ENCODE results near the gene NFATC3. TPM values are rescaled to one million over a fixed set of nuclear protein-coding genes. Genes with fewer than 3 reads are reported as not detected.
A peak's percentile ranks its signal among the peaks of the same experiment; 100 is the strongest.
"Not testable (repeated sequence)": the region's sequence is repeated elsewhere in the genome, so short reads cannot be mapped to it uniquely, and the experiment has no call there.

NFATC3 gene
- total RNA-seq, 2 experiments from 2014 or later: 84.8 to 94.4 TPM

DNA sequence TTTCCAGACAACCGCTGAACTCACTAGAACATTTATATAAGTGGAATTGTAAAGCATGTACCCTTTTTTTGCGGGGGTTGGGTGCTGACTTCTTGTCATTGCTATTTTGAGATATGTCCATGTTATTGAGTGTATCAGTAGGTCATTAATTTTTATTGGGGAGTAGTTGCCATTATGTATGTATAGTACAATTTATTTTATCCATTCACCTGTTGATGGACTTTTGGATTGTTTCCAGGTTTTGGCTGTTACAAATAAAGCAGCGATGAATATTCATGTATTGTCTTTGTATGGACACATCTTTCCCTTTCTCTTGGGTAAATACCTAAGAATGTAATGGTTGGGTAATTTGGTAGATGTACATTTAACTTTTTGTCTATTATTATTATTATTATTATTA lies 12.7 kb downstream of the NFATC3 start:
- Histone ChIP-seq H3K27ac (ENCODE audit: low read depth in 1 of 2, low read length in 2 of 2) (no peak overlapping the region), H3K27me3 (ENCODE audit: control insufficient read depth in 1 of 2, insufficient read depth in 2 of 2, low read length in 2 of 2) (no peaks in the 10 kb centered on the region), H3K9me3 (ENCODE audit: control insufficient read depth in 1 of 2, insufficient read depth in 1 of 2, low read length in 2 of 2) (no peaks in the 10 kb centered on the region), H3K36me3 (ENCODE audit: insufficient read depth, low read length) (no peaks in the 10 kb centered on the region), H3K4me3 (ENCODE audit: low read length) (no peak overlapping the region), H3K4me1 (ENCODE audit: insufficient read depth, low read length) (peaks cover 52% of the 10 kb centered on the region)
- CTCF ChIA-PET: interaction anchor here (0.7 to 1.0 kb wide), 2 partner anchors 22 to 197 kb away, joined by 4 read pairs; no protein-coding TSS in a partner anchor
- intact Hi-C loops (cut with DNase I, micrococcal nuclease): loop anchor here in 1 of 2 experiments (5.0 kb wide), 1 partner anchor 34 kb away; no protein-coding TSS in a partner anchor
- TF ChIP-seq, protein P1, sequence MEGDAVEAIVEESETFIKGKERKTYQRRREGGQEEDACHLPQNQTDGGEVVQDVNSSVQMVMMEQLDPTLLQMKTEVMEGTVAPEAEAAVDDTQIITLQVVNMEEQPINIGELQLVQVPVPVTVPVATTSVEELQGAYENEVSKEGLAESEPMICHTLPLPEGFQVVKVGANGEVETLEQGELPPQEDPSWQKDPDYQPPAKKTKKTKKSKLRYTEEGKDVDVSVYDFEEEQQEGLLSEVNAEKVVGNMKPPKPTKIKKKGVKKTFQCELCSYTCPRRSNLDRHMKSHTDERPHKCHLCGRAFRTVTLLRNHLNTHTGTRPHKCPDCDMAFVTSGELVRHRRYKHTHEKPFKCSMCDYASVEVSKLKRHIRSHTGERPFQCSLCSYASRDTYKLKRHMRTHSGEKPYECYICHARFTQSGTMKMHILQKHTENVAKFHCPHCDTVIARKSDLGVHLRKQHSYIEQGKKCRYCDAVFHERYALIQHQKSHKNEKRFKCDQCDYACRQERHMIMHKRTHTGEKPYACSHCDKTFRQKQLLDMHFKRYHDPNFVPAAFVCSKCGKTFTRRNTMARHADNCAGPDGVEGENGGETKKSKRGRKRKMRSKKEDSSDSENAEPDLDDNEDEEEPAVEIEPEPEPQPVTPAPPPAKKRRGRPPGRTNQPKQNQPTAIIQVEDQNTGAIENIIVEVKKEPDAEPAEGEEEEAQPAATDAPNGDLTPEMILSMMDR (IDR thresholded peaks at IDR 0.05): no peak
- Mint-ChIP-seq H3K27ac (peak overlapping the region; percentile 33), H3K36me3 (ENCODE audit: low read depth) (peaks cover 33% of the 10 kb centered on the region), H3K4me1 (ENCODE audit: low read depth) (peaks cover 88% of the 10 kb centered on the region), H3K9me3 (no peaks in the 10 kb centered on the region), H3K27me3 (no peaks in the 10 kb centered on the region), H3K4me3 (peak overlapping the region; percentile 26)
- POLR2A ChIA-PET: interaction anchor here (1.0 kb wide), 1 partner anchor 13 kb away, joined by 3 read pairs; the partner anchor contains the start of gene NFATC3
- ATAC-seq (ENCODE audit: poor library complexity): no peak
- DNase-seq: no peak

DNA sequence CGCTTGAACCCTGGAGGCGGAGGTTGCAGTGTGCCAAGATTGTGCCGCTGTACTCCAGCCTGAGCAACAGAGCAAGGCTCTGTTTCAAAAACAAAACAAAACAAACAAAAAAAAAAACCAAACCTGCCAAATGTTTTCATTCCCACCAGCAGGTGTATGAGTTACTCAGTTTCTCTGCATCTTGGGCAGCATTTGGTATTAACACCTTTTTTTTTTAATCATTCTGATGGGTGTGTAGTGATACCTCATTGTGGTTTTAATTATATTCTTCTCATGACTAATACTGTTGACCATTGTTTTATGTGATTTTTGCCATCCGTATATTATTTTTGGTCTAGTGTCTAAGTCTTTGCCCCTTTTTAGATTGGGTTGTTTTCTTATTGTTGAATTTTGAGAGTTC lies 15.3 kb downstream of the NFATC3 start:
- Mint-ChIP-seq H3K36me3 (ENCODE audit: low read depth) (peaks cover 45% of the 10 kb centered on the region), H3K4me3 (no peak overlapping the region), H3K4me1 (ENCODE audit: low read depth) (peaks cover 89% of the 10 kb centered on the region), H3K27me3 (no peaks in the 10 kb centered on the region), H3K27ac (peak overlapping the region; percentile 63), H3K9me3 (peaks cover 2% of the 10 kb centered on the region)
- ATAC-seq (ENCODE audit: poor library complexity) (no peak), DNase-seq (no peak)
- POLR2A ChIA-PET: no interaction called here
- intact Hi-C loops (cut with DNase I, micrococcal nuclease): no loop called here
- Histone ChIP-seq H3K27ac (ENCODE audit: low read depth in 1 of 2, low read length in 2 of 2) (no peak overlapping the region), H3K36me3 (ENCODE audit: insufficient read depth, low read length) (no peaks in the 10 kb centered on the region), H3K4me1 (ENCODE audit: insufficient read depth, low read length) (peaks cover 46% of the 10 kb centered on the region), H3K4me3 (ENCODE audit: low read length) (no peak overlapping the region), H3K9me3 (ENCODE audit: control insufficient read depth in 1 of 2, insufficient read depth in 1 of 2, low read length in 2 of 2) (peaks cover 0 to 9% of the 10 kb centered on the region in 2 experiments), H3K27me3 (ENCODE audit: control insufficient read depth in 1 of 2, insufficient read depth in 2 of 2, low read length in 2 of 2) (no peaks in the 10 kb centered on the region)
- CTCF ChIA-PET: interaction anchor here (0.7 to 0.8 kb wide), 2 partner anchors 9 to 29 kb away, joined by 3 read pairs; no protein-coding TSS in a partner anchor
- TF ChIP-seq, protein P1 (IDR thresholded peaks at IDR 0.05): no peak

DNA sequence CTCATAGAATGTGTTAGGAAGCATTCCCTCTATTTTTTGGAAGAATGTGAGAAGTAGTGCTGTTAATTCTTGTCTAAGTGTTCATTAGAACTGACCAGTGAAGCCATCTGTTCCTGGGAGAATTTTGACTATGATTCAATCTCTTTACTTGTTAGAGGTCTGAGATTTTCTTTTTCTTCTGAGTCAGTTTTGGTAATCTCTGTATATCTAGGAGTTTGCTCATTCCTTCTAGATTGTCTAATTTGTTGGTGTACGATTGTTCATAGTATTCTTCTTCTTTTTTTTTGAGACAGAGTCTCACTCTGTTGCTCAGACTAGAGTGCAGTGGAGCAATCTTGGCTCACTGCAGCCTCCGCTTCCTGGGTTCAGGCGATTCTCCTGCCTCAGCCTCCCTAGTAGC lies 20.4 kb downstream of the NFATC3 start:
- CTCF ChIA-PET: no interaction called here

DNA sequence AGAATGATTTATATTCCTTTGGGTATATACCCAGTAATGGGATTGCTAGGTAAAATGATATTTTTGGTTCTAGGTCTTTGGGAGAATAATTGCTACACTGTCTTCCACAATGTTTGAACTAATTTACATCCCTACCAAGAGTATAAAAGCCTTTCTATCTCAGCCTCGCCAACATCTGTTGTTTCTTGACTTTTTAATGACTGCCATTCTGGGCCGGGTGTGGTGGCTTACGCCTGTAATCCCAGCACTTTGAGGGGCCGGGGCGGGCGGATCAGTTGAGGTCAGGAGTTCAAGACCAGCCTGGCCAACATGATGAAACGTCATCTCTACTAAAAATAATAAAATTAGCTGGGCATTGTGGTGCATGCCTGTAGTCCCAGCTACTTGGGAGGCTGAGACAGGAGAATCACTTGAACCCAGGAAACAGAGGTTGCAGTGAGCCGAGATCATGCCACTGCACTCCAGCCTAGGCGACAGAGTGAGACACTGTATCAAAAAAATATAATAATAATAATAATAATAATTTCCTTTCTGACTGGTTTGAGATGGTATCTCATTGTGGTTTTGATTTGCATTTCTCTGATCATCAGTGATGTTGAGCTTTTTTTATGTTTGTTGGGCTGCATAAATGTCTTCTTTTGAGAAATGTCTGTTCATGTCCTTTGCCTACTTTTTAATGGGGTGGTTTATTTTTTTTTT lies 22.2 kb downstream of the NFATC3 start:
- ChIA-PET CTCF (interaction anchor here (1.0 kb wide), 1 partner anchor 14 kb away, joined by 3 read pairs; no protein-coding TSS in a partner anchor), POLR2A (interaction anchor here (1.2 kb wide), 1 partner anchor 11 kb away, joined by 4 read pairs; no protein-coding TSS in a partner anchor)
- peaks cover 63% of the 10 kb centered on the region for H3K36me3 Mint-ChIP-seq (ENCODE audit: low read depth)
- ATAC-seq (ENCODE audit: poor library complexity): peak; percentile 14
- peak overlapping the region; percentile 30 for H3K4me3 Mint-ChIP-seq
- peaks cover 89% of the 10 kb centered on the region for H3K4me1 Mint-ChIP-seq (ENCODE audit: low read depth)
- H3K27me3 ChIP-seq (ENCODE audit: control insufficient read depth in 1 of 2, insufficient read depth in 2 of 2, low read length in 2 of 2); intact Hi-C loops (cut with DNase I, micrococcal nuclease); H3K4me3 ChIP-seq (ENCODE audit: low read length); H3K36me3 ChIP-seq (ENCODE audit: insufficient read depth, low read length); H3K27me3 Mint-ChIP-seq; DNase-seq; H3K27ac ChIP-seq (ENCODE audit: low read depth in 1 of 2, low read length in 2 of 2): not testable (repeated sequence)
- H3K9me3 Mint-ChIP-seq: peaks cover 18% of the 10 kb centered on the region
- peak overlapping the region; percentile 48 for H3K27ac Mint-ChIP-seq
- Histone ChIP-seq H3K9me3 (ENCODE audit: control insufficient read depth in 1 of 2, insufficient read depth in 1 of 2, low read length in 2 of 2) (peaks cover 7 to 17% of the 10 kb centered on the region in 2 experiments), H3K4me1 (ENCODE audit: insufficient read depth, low read length) (peaks cover 30% of the 10 kb centered on the region)

More for the DNA sequence above, 20.4 kb downstream of the NFATC3 start:
- intact Hi-C loops (cut with DNase I, micrococcal nuclease): no loop called here
- peaks cover 7 to 17% of the 10 kb centered on the region in 2 experiments for H3K9me3 ChIP-seq (ENCODE audit: control insufficient read depth in 1 of 2, insufficient read depth in 1 of 2, low read length in 2 of 2)
- no peak overlapping the region for H3K27ac ChIP-seq (ENCODE audit: low read depth in 1 of 2, low read length in 2 of 2)
- TF ChIP-seq, protein P1 (IDR thresholded peaks at IDR 0.05): no peak
- Mint-ChIP-seq H3K36me3 (ENCODE audit: low read depth) (peaks cover 59% of the 10 kb centered on the region), H3K4me3 (no peak overlapping the region), H3K27me3 (no peaks in the 10 kb centered on the region), H3K4me1 (ENCODE audit: low read depth) (peaks cover 90% of the 10 kb centered on the region), H3K9me3 (peaks cover 12% of the 10 kb centered on the region), H3K27ac (peak overlapping the region; percentile 16)
- POLR2A ChIA-PET: no interaction called here
- DNase-seq (no peak), ATAC-seq (ENCODE audit: poor library complexity) (no peak)
- H3K4me1 ChIP-seq (ENCODE audit: insufficient read depth, low read length): peaks cover 42% of the 10 kb centered on the region
- H3K4me3 ChIP-seq (ENCODE audit: low read length): no peak overlapping the region
- H3K27me3 ChIP-seq (ENCODE audit: control insufficient read depth in 1 of 2, insufficient read depth in 2 of 2, low read length in 2 of 2): no peaks in the 10 kb centered on the region
- no peaks in the 10 kb centered on the region for H3K36me3 ChIP-seq (ENCODE audit: insufficient read depth, low read length)

DNA sequence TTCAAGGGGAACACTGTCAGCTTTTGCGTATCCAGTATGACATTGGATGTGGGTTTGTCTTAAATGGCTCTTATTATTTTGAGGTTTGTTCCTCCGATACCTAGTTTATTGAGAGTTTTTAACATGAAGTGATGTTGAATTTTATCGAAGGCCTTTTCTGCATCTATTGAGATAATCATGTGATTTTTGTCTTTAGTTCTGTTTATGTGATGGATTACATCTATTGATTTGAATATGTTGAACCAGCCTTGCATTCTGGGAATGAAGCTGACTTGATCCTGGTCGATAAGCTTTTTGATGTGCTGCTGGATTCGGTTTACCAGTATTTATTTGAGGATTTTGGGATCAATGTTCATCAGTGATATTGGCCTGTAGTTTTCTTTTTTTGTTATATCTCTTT lies 24.0 kb downstream of the NFATC3 start:
- H3K27me3 ChIP-seq (ENCODE audit: control insufficient read depth in 1 of 2, insufficient read depth in 2 of 2, low read length in 2 of 2); intact Hi-C loops (cut with DNase I, micrococcal nuclease); H3K4me3 Mint-ChIP-seq; H3K27ac ChIP-seq (ENCODE audit: low read depth in 1 of 2, low read length in 2 of 2); DNase-seq; H3K27me3 Mint-ChIP-seq; H3K36me3 ChIP-seq (ENCODE audit: insufficient read depth, low read length); H3K4me3 ChIP-seq (ENCODE audit: low read length); ATAC-seq (ENCODE audit: poor library complexity): not testable (repeated sequence)
- peaks cover 42% of the 10 kb centered on the region for H3K4me1 ChIP-seq (ENCODE audit: insufficient read depth, low read length)
- peaks cover 18% of the 10 kb centered on the region for H3K9me3 Mint-ChIP-seq
- H3K4me1 Mint-ChIP-seq (ENCODE audit: low read depth): peaks cover 90% of the 10 kb centered on the region
- ChIA-PET POLR2A (interaction anchor here (1.9 kb wide), 1 partner anchor 10 kb away, joined by 7 read pairs; no protein-coding TSS in a partner anchor), CTCF (interaction anchor here (0.8 to 2.5 kb wide), 3 partner anchors 9 to 24 kb away, joined by 3 to 6 read pairs (median 3); partner anchors contain the start of gene NFATC3)
- peak overlapping the region; percentile 60 for H3K27ac Mint-ChIP-seq
- peaks cover 64% of the 10 kb centered on the region for H3K36me3 Mint-ChIP-seq (ENCODE audit: low read depth)
- peaks cover 7 to 17% of the 10 kb centered on the region in 2 experiments for H3K9me3 ChIP-seq (ENCODE audit: control insufficient read depth in 1 of 2, insufficient read depth in 1 of 2, low read length in 2 of 2)
